Measurements from ENCODE around the gene FPR1. TPM values are rescaled to one million over a fixed set of nuclear protein-coding genes. Genes with fewer than 3 reads are reported as not detected.
"Not testable (repeated sequence)": the region's sequence is repeated elsewhere in the genome, so short reads cannot be mapped to it uniquely, and the experiment has no call there.

The FPR1 gene
- total RNA-seq, 2 donors from 2014 or later, result 0.77 to 5.6 TPM

- WGBS, result 74% methylated on average over 7 of the region's 7 CpGs
- no peaks in the 10 kb centered on the region for H3K27me3 ChIP-seq (replicated peaks; ENCODE audit: insufficient read depth)
- no peak overlapping the region for H3K4me3 ChIP-seq
- H3K36me3 ChIP-seq, result no peaks in the 10 kb centered on the region
- H3K9me3 ChIP-seq, result no peaks in the 10 kb centered on the region
- no peaks in the 10 kb centered on the region for H3K4me1 ChIP-seq (replicated peaks)
- no peak overlapping the region for H3K27ac ChIP-seq
- TF ChIP-seq CTCF (IDR thresholded peaks at IDR 0.05), result no peak
- no peak for TF ChIP-seq POLR2A (IDR thresholded peaks at IDR 0.05)
- TF ChIP-seq POLR2AphosphoS5 (IDR thresholded peaks at IDR 0.05), result no peak
- intact Hi-C loops (cut with DNase I), result no loop called here
- no peak for DNase-seq (ENCODE audit: low spot score)
These were observed 4.9 kb downstream of the FPR1 start for GRCh38 chr19:51746731-51747130.

- no peak for TF ChIP-seq POLR2AphosphoS5 (IDR thresholded peaks at IDR 0.05)
- TF ChIP-seq CTCF (IDR thresholded peaks at IDR 0.05), result no peak
- no peak for TF ChIP-seq POLR2A (IDR thresholded peaks at IDR 0.05)
- intact Hi-C loops (cut with DNase I), result no loop called here
- H3K9me3 ChIP-seq, result no peaks in the 10 kb centered on the region
- no peaks in the 10 kb centered on the region for H3K36me3 ChIP-seq
- H3K27me3 ChIP-seq (replicated peaks; ENCODE audit: insufficient read depth), result no peaks in the 10 kb centered on the region
- DNase-seq (ENCODE audit: low spot score), result no peak
- 85% methylated on average over 3 of the region's 3 CpGs for WGBS
- H3K4me1 ChIP-seq (replicated peaks), result no peaks in the 10 kb centered on the region
- no peak overlapping the region for H3K27ac ChIP-seq
- no peak overlapping the region for H3K4me3 ChIP-seq
These were observed 8.3 kb downstream of the FPR1 start for GRCh38 chr19:51743405-51743804.

- no peaks in the 10 kb centered on the region for H3K4me1 ChIP-seq (replicated peaks)
These were observed 8.9 kb downstream of the FPR1 start for GRCh38 chr19:51742789-51743188.

GRCh38 chr19:51740356-51740755 lies 11.3 kb downstream of the FPR1 start:
- intact Hi-C loops (cut with DNase I), result no loop called here
- H3K9me3 ChIP-seq, result no peaks in the 10 kb centered on the region
- H3K4me1 ChIP-seq (replicated peaks), result no peaks in the 10 kb centered on the region
- no peaks in the 10 kb centered on the region for H3K36me3 ChIP-seq
- WGBS, result 85% methylated on average over 5 of the region's 5 CpGs
- DNase-seq (ENCODE audit: low spot score), result no peak
- no peak for TF ChIP-seq POLR2AphosphoS5 (IDR thresholded peaks at IDR 0.05)
- TF ChIP-seq CTCF (IDR thresholded peaks at IDR 0.05), result no peak
- no peak for TF ChIP-seq POLR2A (IDR thresholded peaks at IDR 0.05)
- H3K4me3 ChIP-seq, result no peak overlapping the region
- no peaks in the 10 kb centered on the region for H3K27me3 ChIP-seq (replicated peaks; ENCODE audit: insufficient read depth)
- H3K27ac ChIP-seq, result no peak overlapping the region

More at GRCh38 chr19:51742789-51743188, 8.9 kb downstream of the FPR1 start:
- Histone ChIP-seq H3K4me3 (no peak overlapping the region), H3K36me3 (no peaks in the 10 kb centered on the region), H3K9me3 (no peaks in the 10 kb centered on the region), H3K27ac (no peak overlapping the region), H3K27me3 (replicated peaks; ENCODE audit: insufficient read depth) (no peaks in the 10 kb centered on the region)
- DNase-seq (ENCODE audit: low spot score), result no peak
- 71% methylated on average over 6 of the region's 6 CpGs for WGBS
- intact Hi-C loops (cut with DNase I), result no loop called here
- TF ChIP-seq POLR2AphosphoS5 (IDR thresholded peaks at IDR 0.05) (no peak), CTCF (IDR thresholded peaks at IDR 0.05) (no peak), POLR2A (IDR thresholded peaks at IDR 0.05) (no peak)

- TF ChIP-seq POLR2A (IDR thresholded peaks at IDR 0.05) (no peak), POLR2AphosphoS5 (IDR thresholded peaks at IDR 0.05) (no peak), CTCF (IDR thresholded peaks at IDR 0.05) (no peak)
- intact Hi-C loops (cut with DNase I), result no loop called here
- H3K36me3 ChIP-seq, result no peaks in the 10 kb centered on the region
- no peaks in the 10 kb centered on the region for H3K9me3 ChIP-seq
- no peaks in the 10 kb centered on the region for H3K4me1 ChIP-seq (replicated peaks)
- H3K4me3 ChIP-seq, result no peak overlapping the region
- no peaks in the 10 kb centered on the region for H3K27me3 ChIP-seq (replicated peaks; ENCODE audit: insufficient read depth)
- no peak for DNase-seq (ENCODE audit: low spot score)
- 62% methylated on average over 12 of the region's 13 CpGs for WGBS
- H3K27ac ChIP-seq, result no peak overlapping the region
These were observed 12.0 kb downstream of the FPR1 start for GRCh38 chr19:51739466-51740213.

GRCh38 chr19:51738523-51738922 lies 13.2 kb downstream of the FPR1 start:
- H3K27me3 ChIP-seq (replicated peaks; ENCODE audit: insufficient read depth); H3K4me1 ChIP-seq (replicated peaks); H3K36me3 ChIP-seq; H3K27ac ChIP-seq; DNase-seq (ENCODE audit: low spot score); H3K4me3 ChIP-seq; H3K9me3 ChIP-seq; intact Hi-C loops (cut with DNase I): not testable (repeated sequence)
- 92% methylated on average over 10 of the region's 10 CpGs for WGBS
